Activated T-cell treated with anti-CD3 and anti-CD28 coated beads for 48 hours (primary cell): ENCODE measurements around the gene ZNF639.

Experiments
- DNase-seq: peaks from one replicate; pipeline ENCODE4 v3.0.0-alpha.2; 2020; ENCODE audit warnings: low read depth

Gene ZNF639

DNA sequence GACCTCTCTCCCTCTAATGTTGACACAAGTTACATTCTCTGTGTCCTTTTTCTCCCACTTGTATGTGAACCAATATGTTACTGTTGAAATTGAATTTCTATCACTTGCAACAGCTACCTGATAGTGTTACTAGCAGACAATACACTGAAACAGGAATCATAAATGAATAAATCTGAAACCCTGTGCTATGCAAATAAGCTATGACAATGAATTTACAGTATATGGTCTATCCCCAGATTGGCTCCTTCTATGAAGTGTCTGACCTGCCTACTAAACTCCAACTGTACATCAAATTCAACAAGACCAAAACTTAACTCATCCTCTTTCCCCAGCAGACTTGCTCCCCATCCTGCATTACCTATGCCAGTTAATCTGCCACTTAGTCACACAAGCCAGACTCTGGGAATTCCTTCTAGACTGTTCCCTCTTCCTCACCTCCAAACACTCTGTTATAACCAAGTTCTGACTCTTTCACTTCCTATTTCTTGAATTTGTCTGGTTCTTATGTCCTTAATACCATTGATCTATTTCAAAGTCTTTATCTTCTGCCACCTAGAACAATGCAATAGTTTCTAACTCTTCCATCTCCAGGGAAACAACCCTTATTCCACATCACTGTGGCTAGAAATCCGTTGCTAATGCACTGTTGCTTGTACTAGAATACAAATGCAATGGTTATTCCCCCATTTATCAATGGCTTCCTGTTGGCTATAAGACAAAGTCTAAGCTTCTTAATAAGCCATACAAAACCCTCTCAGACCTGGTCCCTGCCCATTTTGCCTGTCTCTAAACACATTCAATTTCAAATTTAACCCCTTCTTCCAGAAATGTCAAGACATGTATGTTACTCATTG, 13.4 kb upstream of the ZNF639 start:
- no peak for DNase-seq

- DNase-seq, result no peak
These were observed 4.0 kb upstream of the ZNF639 start for GRCh38 chr3:179318876-179319275.

- DNase-seq, result no peak
These were observed 1.1 kb upstream of the ZNF639 start for GRCh38 chr3:179321668-179322285.

DNA sequence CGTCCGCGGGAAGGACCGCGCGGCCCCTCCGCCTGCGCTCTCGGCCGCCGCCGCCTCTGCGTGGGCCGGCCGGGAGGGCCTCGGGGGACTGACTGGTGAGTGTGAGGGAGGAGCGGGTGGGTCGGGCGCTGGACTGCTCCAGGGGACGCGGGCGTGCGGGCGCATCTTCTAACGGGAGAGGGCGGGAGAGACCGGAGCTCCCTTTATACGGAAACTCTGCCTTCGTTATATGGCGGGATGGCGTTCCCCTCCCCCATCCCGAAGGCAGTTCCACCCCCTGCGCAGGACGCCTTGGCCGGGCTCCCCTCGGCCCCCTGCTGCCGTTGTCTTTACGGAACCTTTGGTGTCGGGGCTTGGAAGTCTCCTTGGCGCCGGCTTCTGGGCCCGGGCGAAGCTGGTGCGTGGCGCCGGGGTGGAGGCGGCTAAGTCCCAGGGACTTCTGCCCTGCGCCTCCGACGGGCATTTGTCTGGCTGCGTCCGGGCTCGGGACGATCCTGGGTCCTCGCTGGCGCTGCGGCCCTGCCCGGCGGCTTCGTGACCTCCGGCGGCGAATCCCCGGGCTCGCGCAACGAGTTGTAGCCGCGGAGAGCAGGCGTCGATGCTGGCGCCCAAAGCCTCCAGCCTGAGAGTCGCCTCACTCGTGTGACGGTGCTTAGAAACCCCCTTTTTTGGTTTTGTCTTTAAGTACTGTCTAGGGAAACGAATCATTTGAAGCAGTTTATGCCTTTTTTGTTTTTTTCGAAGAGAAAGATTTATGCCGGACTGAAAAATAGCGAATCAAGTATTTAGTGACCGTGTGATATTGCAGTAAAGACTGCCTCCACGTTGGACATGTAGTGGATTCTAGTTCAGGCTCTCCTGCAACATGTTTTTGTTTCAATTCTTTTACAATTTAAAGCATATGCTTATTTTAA, 623 bp downstream of the ZNF639 start:
- peak; percentile 43 for DNase-seq

GRCh38 chr3:179324270-179324754, 1.5 kb downstream of the ZNF639 start:
- DNase-seq, result no peak

DNA sequence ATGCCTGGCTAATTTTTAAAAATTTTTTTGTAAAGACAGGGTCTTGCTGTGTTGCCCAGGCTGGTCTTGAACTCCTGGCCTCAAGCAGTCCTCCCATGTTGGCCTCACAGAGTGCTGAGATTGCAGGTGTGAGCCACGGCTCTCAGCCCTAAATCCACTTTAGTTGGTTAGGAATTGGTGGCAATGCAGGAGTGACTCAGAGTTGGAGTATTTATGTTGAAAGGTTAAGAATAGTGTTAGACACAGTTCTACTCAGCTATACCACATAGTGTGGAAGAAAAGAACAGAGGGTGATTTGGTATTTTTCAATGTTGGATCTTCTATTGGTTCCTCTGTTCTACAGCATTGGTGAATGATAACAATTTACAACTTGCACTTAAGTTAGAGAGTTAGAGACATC, 7.6 kb downstream of the ZNF639 start:
- DNase-seq, result no peak

GRCh38 chr3:179332240-179332639, 9.4 kb downstream of the ZNF639 start:
- DNase-seq, result no peak

DNA sequence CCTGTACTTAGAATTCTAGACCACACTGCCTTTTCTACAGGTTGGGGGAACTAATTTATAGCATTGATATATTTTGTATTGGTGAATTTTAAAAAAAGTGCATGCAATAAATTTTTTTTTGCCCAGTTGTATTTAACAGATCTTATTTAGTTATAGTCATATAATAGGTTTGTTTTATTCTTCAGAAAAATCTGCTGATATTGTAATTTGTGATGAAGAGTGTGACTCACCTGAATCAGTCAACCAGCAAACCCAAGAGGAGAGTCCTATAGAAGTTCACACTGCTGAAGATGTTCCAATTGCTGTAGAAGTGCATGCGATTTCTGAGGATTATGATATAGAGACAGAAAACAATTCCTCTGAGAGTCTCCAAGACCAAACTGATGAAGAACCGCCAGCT, 10.3 kb downstream of the ZNF639 start:
- no peak for DNase-seq

DNA sequence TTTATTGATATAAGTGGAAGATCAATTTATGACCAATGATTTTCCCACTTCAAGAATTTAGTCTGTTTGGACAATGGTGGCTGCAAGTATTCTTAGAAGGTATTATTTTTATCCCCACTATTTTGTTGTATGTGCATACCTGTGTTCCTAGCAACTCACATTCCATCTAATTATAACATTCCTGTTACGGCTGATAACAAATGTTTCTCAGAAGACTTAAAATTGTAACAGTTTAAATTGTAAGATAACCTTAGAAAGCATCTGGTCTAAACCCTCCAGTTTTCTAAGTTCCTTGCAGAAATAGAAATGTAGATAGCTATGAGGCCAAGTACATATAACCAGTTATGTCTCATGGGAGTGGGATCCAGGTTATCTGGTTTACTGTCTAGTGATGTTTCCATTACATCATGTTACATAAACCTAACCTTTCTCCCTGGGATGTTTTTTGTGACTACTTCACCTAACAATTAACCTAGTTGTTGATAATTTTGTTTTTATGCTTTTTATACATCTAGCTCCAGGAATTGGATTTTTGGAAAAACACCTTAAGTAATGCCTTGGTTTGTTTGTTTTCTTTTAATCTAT, 13.6 kb downstream of the ZNF639 start:
- DNase-seq, result no peak

DNA sequence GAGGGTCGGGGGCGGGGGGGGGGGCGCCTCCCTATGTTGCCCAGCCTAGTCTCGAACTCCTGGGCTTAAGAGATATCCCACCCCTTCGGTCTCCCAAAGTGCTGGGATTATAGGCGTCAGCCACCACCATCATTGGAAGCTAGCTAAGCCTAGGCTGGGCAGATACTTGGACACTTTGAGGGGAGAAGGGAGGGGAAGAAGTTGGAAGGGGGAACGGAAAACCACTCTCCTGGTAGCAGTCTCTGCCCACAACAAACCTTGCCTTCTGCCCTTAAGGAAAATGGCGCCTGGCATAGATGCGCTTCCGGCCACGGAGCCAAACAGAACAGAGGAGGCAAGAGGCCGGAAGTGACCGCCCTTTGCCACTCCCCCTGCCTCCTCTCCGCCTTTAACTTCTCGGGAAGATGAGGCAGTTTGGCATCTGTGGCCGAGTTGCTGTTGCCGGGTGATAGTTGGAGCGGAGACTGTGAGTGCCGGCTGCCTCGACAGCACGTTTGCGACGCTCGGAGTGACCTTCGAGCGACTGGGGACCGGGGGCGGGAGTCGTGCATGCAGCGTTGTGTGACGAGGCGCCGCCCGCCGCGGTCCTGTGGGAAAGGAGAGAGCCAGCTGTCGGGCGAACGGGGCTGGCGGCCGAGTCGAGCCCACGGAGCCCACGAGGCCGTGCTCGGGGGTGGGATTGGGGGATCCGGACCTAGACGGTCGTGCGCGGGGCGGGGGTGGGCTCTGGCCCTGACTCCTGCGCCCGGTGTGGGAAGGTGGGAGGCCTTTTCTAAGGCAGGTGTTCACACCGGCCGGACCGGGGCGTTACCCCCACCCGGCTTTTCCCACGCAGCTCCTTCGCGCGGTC, 24.7 kb downstream of the ZNF639 start, which contains the start of gene MFN1:
Gene MFN1 (plus strand): TSS at position 365 of the 850 bp plus-strand sequence. CDS start 1,143 bp downstream, outside the sequence.
- DNase-seq, result peak; percentile 85

DNA sequence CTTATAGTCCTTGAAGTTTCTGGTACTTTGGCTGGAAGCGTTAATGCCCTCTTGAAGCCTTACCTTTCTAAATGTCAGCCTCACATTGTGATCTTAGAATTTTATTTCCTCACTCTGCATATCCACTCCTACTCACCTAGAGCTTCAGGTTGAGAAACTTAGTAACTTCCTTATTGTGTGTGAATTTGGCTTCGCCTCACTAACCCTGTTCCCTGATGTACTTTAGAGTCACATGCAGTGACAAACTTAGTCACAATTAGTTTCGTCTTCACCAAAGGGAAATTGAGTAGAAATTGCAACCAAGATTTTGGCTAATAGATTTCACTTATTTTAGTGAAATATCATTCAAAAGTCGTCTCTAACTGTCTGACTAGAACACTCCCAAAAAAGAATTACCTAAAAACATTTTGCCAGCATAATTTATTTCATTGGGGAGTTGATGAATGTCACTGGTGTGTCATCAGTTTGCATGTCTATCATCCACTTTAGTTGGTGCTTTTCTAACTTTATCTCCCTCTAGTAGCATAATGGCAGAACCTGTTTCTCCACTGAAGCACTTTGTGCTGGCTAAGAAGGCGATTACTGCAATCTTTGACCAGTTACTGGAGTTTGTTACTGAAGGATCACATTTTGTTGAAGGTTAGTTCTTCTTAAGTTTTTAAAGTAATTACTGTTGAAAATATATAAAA, 25.6 kb downstream of the ZNF639 start:
- no peak for DNase-seq

DNA sequence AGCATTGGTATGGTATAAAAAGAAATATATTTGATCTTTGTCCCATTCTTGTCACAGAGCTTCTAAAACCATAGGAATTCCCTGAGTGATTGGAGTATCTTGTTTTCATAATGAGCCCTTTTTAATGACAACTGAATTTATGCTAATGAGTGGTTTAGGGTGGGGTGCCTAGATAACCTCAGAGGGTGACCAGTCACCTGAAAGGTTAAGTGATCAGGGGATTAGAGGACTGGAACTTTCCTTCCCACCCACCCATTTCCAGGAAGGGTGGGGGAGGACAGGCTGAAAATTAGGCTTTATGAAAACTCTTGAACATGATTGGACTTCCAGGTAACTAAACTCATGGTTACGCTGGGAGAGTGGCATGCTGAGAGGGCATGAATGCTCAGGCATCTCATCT, 33.2 kb downstream of the ZNF639 start:
- DNase-seq, result no peak

DNA sequence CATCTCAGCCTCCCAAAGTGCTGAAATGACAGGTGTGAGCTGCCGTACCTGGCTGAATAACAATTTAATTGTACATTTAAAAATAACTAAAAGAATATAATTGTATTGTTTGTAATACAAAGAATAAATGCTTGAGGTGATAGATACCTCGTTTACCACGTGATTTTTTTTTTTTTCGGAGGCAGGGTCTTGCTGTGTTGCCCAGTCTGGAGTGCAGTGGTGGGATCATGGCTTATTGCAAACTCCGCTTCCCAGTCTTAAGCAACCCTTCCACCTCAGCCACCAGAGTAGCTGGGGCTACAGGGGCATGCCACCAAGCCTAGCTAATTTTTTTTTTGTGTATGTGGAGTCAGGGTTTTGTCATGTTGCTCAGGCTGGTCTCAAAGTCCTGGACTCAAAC, 40.5 kb downstream of the ZNF639 start:
- no peak for DNase-seq

GRCh38 chr3:179369621-179370020, 46.8 kb downstream of the ZNF639 start:
- DNase-seq, result no peak

DNA sequence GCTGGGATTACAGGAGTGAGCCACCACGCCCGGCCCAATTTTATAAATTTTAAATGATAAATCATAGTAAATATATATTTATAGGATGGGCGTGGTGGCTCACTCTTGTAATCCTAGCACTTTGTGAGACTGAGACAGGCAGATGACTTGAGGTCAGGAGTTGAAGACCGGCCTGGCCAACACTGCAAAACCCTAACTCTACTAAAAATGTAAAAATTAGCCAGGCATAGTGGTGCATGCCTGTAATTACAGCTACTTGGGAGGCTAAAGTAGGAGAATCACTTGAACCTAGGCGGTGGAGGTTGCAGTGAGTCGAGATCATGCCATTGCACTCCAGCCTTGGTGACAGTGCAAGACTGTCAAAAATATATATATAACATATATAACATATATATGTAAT, 51.1 kb downstream of the ZNF639 start:
- no peak for DNase-seq

DNA sequence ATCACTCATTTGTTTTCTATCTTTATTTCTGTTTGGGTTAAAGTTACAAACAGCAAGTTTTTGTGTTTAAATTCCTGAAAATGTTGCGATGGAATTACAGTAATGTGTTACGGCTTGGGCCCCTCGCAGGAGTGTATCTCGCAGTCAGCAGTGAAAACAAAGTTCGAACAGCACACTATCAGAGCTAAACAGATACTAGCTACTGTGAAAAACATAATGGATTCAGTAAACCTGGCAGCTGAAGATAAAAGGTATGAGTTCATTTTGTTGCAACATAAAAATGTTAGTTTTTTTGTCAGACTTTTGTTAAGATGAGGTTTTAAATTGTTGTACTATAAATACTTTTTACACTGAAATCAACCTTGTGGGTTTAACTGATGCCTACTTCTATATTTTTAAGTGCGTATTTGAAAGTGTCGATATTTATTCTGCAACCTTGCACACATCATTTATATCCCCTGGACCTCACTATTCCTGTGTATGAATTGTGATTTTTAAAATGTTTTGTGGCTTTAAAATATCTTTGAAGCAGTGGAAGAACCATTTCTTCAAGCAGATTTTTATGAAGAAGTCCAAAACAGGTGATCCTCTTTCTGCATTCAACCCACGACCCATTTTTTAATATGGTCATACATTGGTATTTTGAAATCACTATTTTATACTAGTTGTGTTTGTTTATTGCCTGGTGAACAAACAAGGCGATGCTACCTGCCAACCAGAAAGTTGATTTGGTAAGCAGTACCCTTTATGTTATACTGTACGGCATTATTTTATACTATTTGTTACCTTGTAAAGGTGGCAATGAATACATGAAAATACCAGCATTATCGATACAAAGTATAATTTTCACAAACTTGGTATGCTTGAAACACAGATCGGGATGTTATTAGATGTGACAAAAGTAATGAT, 52.5 kb downstream of the ZNF639 start:
- DNase-seq, result no peak

GRCh38 chr3:179376474-179376873, 53.6 kb downstream of the ZNF639 start:
- DNase-seq, result no peak
